K562 (cell line): Measurements from ENCODE around the gene TBC1D5. TPM values are rescaled to one million over a fixed set of nuclear protein-coding genes. Genes with fewer than 3 reads are reported as not detected.
A peak's percentile ranks its signal among the peaks of the same experiment; 100 is the strongest.

Source experiments
- ATAC-seq: fragments of 200-7000 bp; cut with Tn5 transposase; 3 replicates; pipeline ENCODE4 v1.9.1; 2020; ENCODE audit warnings: moderate library complexity
- BruUV-seq: library from RNA; stranded (reverse); fragments of 400-500 nt; replicated peaks from 2 replicates; lab custom pipeline; 2021; lab: Mats Ljungman, UMichigan
- CTCF ChIA-PET: fragments of 300-600 bp; formaldehyde crosslinking; extraction: SDS; loops from one replicate; lab custom pipeline; 2021; ENCODE audit warnings: low intra/inter-chr PET ratio; lab: Yijun Ruan, JAX
- POLR2A ChIA-PET: fragments of 300-600, 350-650 bp; sonication (Branson Sonifier 250); formaldehyde crosslinking; extraction: SDS; loops from one replicate; lab custom pipeline; 2021; ENCODE audit warnings: antibody characterized with exemption, inconsistent platforms; lab: Yijun Ruan, JAX
- DNase-seq, 4 experiments: peaks; one replicate each; pipeline versions ENCODE4 v3.0.0 to v3.0.0-alpha.2; 2011 to 2018; ENCODE audit warnings: low spot score in 3 of 4, mixed read lengths in 3 of 4; ENCODE audit errors: extremely low read depth in 1 of 4
- FAIRE-seq: peaks from 2 replicates; lab custom pipeline; 2011; peaks lifted over from hg19 to GRCh38; lab: Jason Lieb, UNC
- H2AFZ ChIP-seq: 2 replicates; pipeline ENCODE4 v1.6.0; 2011; ENCODE audit warnings: low read depth, low read length, control low read depth, inconsistent platforms
- H3K27ac ChIP-seq: fragments of 200-600 bp; 3 replicates; pipeline ENCODE4 v1.8.0; 2011; ENCODE audit warnings: low read depth, mild to moderate bottlenecking, control low read depth, inconsistent platforms, low read length, moderate library complexity, mixed read lengths; ENCODE audit errors: extremely low read depth
- H3K27me3 ChIP-seq, 2 experiments: fragments of 300-600 bp in 1 of 2; 2 replicates in 1 of 2; 3 replicates in 1 of 2; pipeline versions ENCODE4 v1.6.0 to v1.8.0; 2011; ENCODE audit warnings: inconsistent platforms in 2 of 2, low read length in 2 of 2, mild to moderate bottlenecking in 1 of 2, mixed read lengths in 1 of 2, moderate library complexity in 1 of 2; ENCODE audit not compliant: control insufficient read depth in 2 of 2, insufficient read depth in 2 of 2
- H3K36me3 ChIP-seq: fragments of 300-600 bp; 3 replicates; pipeline ENCODE4 v1.8.0; 2011; ENCODE audit warnings: mild to moderate bottlenecking, low read length, inconsistent platforms; ENCODE audit not compliant: control insufficient read depth, insufficient read depth
- H3K4me1 ChIP-seq, 2 experiments: fragments of 200-600 bp in 1 of 2; replicated peaks in 1 of 2; 2 replicates in 1 of 2; 3 replicates in 1 of 2; pipeline versions ENCODE4 v1.5.1 to v1.8.0; 2011; ENCODE audit warnings: inconsistent platforms in 2 of 2, low read length in 2 of 2, mild to moderate bottlenecking in 1 of 2, mixed read lengths in 1 of 2, moderate library complexity in 1 of 2; ENCODE audit not compliant: control insufficient read depth in 2 of 2, insufficient read depth in 2 of 2
- H3K4me2 ChIP-seq: 2 replicates; pipeline ENCODE4 v1.6.1; 2011; ENCODE audit warnings: low read length, control low read depth, inconsistent platforms, mixed read lengths; ENCODE audit not compliant: insufficient read depth
- H3K4me3 ChIP-seq: fragments of 200-600 bp; sonication (generic), shearing (Covaris generic); 2 replicates; pipeline ENCODE4 v1.5.1; 2016; ENCODE audit warnings: control low read depth, inconsistent platforms
- H3K79me2 ChIP-seq: fragments of 200-600 bp; 3 replicates; pipeline ENCODE4 v1.8.0; 2011; ENCODE audit warnings: low read length, inconsistent platforms; ENCODE audit not compliant: control insufficient read depth, insufficient read depth
- H3K9ac ChIP-seq, 2 experiments: 2 replicates each; pipeline versions ENCODE4 v1.6.0 to v1.6.1; 2011; ENCODE audit warnings: low read depth in 2 of 2, low read length in 2 of 2, control low read depth in 1 of 2, inconsistent platforms in 1 of 2, mild to moderate bottlenecking in 1 of 2, mixed read lengths in 1 of 2; ENCODE audit not compliant: insufficient read depth in 1 of 2
- H3K9me1 ChIP-seq: one replicate; pipeline ENCODE4 v1.6.0; 2011; ENCODE audit warnings: inconsistent platforms, mild to moderate bottlenecking, low read length, moderate library complexity; ENCODE audit not compliant: control insufficient read depth, insufficient read depth
- H3K9me3 ChIP-seq: replicated peaks from 2 replicates; pipeline ENCODE4 v1.5.1; 2011; ENCODE audit warnings: low read depth, low read length, inconsistent platforms; ENCODE audit not compliant: control insufficient read depth, insufficient read depth
- H4K20me1 ChIP-seq: replicated peaks from 2 replicates; pipeline ENCODE4 v1.6.1; 2011; ENCODE audit warnings: low read length, inconsistent platforms, mixed read lengths; ENCODE audit not compliant: control insufficient read depth, insufficient read depth
- C11orf30 ChIP-seq: fragments of 450-650 bp; IDR thresholded peaks from 2 replicates; pipeline ENCODE4 v1.6.1; 2016; ENCODE audit warnings: low read depth, mild to moderate bottlenecking
- HNRNPUL1 ChIP-seq: fragments of 200-400 bp; formaldehyde crosslinking; IDR thresholded peaks from 2 replicates; pipeline ENCODE4 v1.6.1; 2017; ENCODE audit warnings: low read length
- MAFF ChIP-seq: IDR thresholded peaks from 2 replicates; pipeline ENCODE4 v1.6.1; 2012; ENCODE audit warnings: low read length, improper control_type of control experiment
- MAFG ChIP-seq: fragments of 450-650 bp; conservative IDR thresholded peaks from 2 replicates; pipeline ENCODE4 v1.6.1; 2016; ENCODE audit warnings: missing genetic modification characterization, missing compliant biosample characterization
- MAFK ChIP-seq: IDR thresholded peaks from 2 replicates; pipeline ENCODE4 v1.6.1; 2011; ENCODE audit warnings: low read length, improper control_type of control experiment
- PATZ1 ChIP-seq: fragments of 250-450 bp; sonication (Bioruptor Pico); IDR thresholded peaks from 2 replicates; pipeline ENCODE4 v1.5.0; 2020; ENCODE audit warnings: mild to moderate bottlenecking, borderline replicate concordance
- PBX2 ChIP-seq, 2 experiments: IDR thresholded peaks in 1 of 2; conservative IDR thresholded peaks in 1 of 2; 2 replicates each; pipeline ENCODE4 v1.6.1; 2016; ENCODE audit warnings: low read depth in 2 of 2, mild to moderate bottlenecking in 1 of 2, missing compliant biosample characterization in 1 of 2, missing genetic modification characterization in 1 of 2, moderate library complexity in 1 of 2
- RFX7 ChIP-seq: fragments of 250-450 bp; sonication (Bioruptor Pico); IDR thresholded peaks from 2 replicates; pipeline ENCODE4 v1.5.1; 2021; ENCODE audit warnings: mild to moderate bottlenecking
- ZBTB7A ChIP-seq: IDR thresholded peaks from 2 replicates; pipeline ENCODE4 v1.6.1; 2011; ENCODE audit warnings: low read depth, mild to moderate bottlenecking, low read length, moderate library complexity, borderline replicate concordance; ENCODE audit not compliant: control insufficient read depth
- ZNF121 ChIP-seq: sonication (generic); formaldehyde crosslinking; conservative IDR thresholded peaks from 2 replicates; pipeline ENCODE4 v1.8.0; 2022; ENCODE audit warnings: missing genetic modification reagents
- ZNF316 ChIP-seq: fragments of 450-650 bp; IDR thresholded peaks from 2 replicates; pipeline ENCODE4 v1.6.1; 2016
- ZNF583 ChIP-seq: fragments of 250-450 bp; sonication (Bioruptor Pico); IDR thresholded peaks from 2 replicates; pipeline ENCODE4 v1.4.0; 2020
- WGBS: fragments of 100-300 bp; shearing (Covaris generic); methylation state at CpG from one replicate; pipeline ENCODE4 v1.1.6; 2016; ENCODE audit warnings: low coverage, mixed read lengths; ENCODE audit not compliant: insufficient coverage; ENCODE audit errors: missing lambda C conversion rate; 5-methylcytosine and 5-hydroxymethylcytosine counted together
- in situ Hi-C: fragments of 300-500 bp; cut with MboI; formaldehyde crosslinking; loops from 4 replicates; pipeline ENCODE4 v1.15.0; 2018; ENCODE audit warnings: inconsistent platforms, mixed read lengths
- intact Hi-C: fragments of 100-400 bp; cut with micrococcal nuclease; formaldehyde crosslinking; loops from 2 replicates; pipeline ENCODE4 v1.14.2; 2022
- polyA plus RNA-seq, 8 experiments: library from polyadenylated mRNA; depleted of rRNA in 4 of 8; stranded (reverse) in 5 of 8; unstranded in 3 of 8; fragments of >200 nt; fragmentation: Nextera tagmentation in 2 of 8; fragmentation: Illumina TruSeq in 1 of 8; extraction: Ambion mirVana in 2 of 8; extraction: Trizol in 1 of 8; gene quantifications; 2 replicates each; pipeline versions ENCODE4 v1.2.1 to v1.2.3, GENCODE V29; 2011 to 2014; ENCODE audit warnings: inconsistent platforms in 1 of 8, missing spikeins in 1 of 8
- total RNA-seq, 7 experiments: library from RNA; depleted of rRNA in 6 of 7; stranded (reverse); fragments of >200 nt in 6 of 7; fragmentation: Illumina TruSeq in 2 of 7; extraction: Trizol in 2 of 7; gene quantifications; 2 replicates each; pipeline versions ENCODE4 v1.2.1 to v1.2.3, GENCODE V29; 2011 to 2021; ENCODE audit warnings: low replicate concordance in 1 of 7

The TBC1D5 gene
- total and polyA plus RNA-seq, 9 of the 15 experiments (the other 6 are each of a cell fraction or from before 2014, with no cell fraction given): 2.9 to 38.1 (median 25.6) TPM

GRCh38 chr3:17396036-17396435, 346.4 kb downstream of the TBC1D5 start:
- in situ Hi-C loops (no loop called here), intact Hi-C loops (no loop called here)
- DNase-seq: no peak
- Histone ChIP-seq H3K36me3 (no peaks in the 10 kb centered on the region), H2AFZ (no peak overlapping the region), H3K4me3 (no peak overlapping the region), H3K9ac (no peak overlapping the region), H3K79me2 (no peaks in the 10 kb centered on the region), H3K27ac (no peak overlapping the region), H3K27me3 (no peaks in the 10 kb centered on the region), H3K9me3 (no peaks in the 10 kb centered on the region), H4K20me1 (no peaks in the 10 kb centered on the region), H3K4me2 (no peak overlapping the region), H3K4me1 (no peaks in the 10 kb centered on the region), H3K9me1 (no peaks in the 10 kb centered on the region)
- ATAC-seq: no peak
- no peak for FAIRE-seq
- BruUV-seq: no TSS peak
- 65% methylated on average over 6 of the region's 6 CpGs for WGBS
- ChIA-PET POLR2A (no interaction called here), CTCF (no interaction called here)
- no peak for TF ChIP-seq HNRNPUL1
- TF ChIP-seq ZNF583 (CRISPR knock-in tag): no peak
- TF ChIP-seq ZBTB7A: no peak
- TF ChIP-seq RFX7 (CRISPR knock-in tag): no peak

- WGBS: 75% methylated on average over 5 of the region's 5 CpGs
- ChIA-PET CTCF (no interaction called here), POLR2A (interaction anchor here (0.6 kb wide), 1 partner anchor 818 kb away, joined by 3 read pairs; no protein-coding TSS in a partner anchor)
- no peak for ATAC-seq
- no peak overlapping the region for H3K4me2 ChIP-seq
- no peaks in the 10 kb centered on the region for H3K9me3 ChIP-seq
- no peaks in the 10 kb centered on the region for H3K27me3 ChIP-seq
- no peak for FAIRE-seq
- no peak overlapping the region for H3K4me3 ChIP-seq
- no peaks in the 10 kb centered on the region for H3K4me1 ChIP-seq
- in situ Hi-C loops: no loop called here
- H3K79me2 ChIP-seq: no peaks in the 10 kb centered on the region
- intact Hi-C loops: no loop called here
- H2AFZ ChIP-seq: no peak overlapping the region
- no peak overlapping the region for H3K9ac ChIP-seq
- peak; percentile 70 for TF ChIP-seq MAFF
- TF ChIP-seq ZNF121 (CRISPR knock-in tag): no peak
- TF ChIP-seq C11orf30: peak; percentile 79
- peak; percentile 52; the same call in 1 of the 2 replicates for TF ChIP-seq MAFK
- no peak for TF ChIP-seq PBX2 (CRISPR knock-in tag; IDR thresholded peaks at IDR 0.05; ENCODE audit: low read depth)
- peak; percentile 44 for TF ChIP-seq PBX2 (tag; conservative IDR thresholded peaks at IDR 0.05; ENCODE audit: low read depth)
- peak; percentile 86 for TF ChIP-seq ZNF316
- TF ChIP-seq PATZ1: no peak
- peak; percentile 64 for TF ChIP-seq MAFG (tag)
- no peaks in the 10 kb centered on the region for H4K20me1 ChIP-seq
- H3K9me1 ChIP-seq: no peaks in the 10 kb centered on the region
- BruUV-seq: no TSS peak
- no peak overlapping the region for H3K27ac ChIP-seq
- H3K36me3 ChIP-seq: no peaks in the 10 kb centered on the region
- DNase-seq: no peak
Observed at GRCh38 chr3:17394541-17395155, 347.8 kb downstream of the TBC1D5 start.
